ENCODE results near the gene OTOL1.

The OTOL1 gene

DNA sequence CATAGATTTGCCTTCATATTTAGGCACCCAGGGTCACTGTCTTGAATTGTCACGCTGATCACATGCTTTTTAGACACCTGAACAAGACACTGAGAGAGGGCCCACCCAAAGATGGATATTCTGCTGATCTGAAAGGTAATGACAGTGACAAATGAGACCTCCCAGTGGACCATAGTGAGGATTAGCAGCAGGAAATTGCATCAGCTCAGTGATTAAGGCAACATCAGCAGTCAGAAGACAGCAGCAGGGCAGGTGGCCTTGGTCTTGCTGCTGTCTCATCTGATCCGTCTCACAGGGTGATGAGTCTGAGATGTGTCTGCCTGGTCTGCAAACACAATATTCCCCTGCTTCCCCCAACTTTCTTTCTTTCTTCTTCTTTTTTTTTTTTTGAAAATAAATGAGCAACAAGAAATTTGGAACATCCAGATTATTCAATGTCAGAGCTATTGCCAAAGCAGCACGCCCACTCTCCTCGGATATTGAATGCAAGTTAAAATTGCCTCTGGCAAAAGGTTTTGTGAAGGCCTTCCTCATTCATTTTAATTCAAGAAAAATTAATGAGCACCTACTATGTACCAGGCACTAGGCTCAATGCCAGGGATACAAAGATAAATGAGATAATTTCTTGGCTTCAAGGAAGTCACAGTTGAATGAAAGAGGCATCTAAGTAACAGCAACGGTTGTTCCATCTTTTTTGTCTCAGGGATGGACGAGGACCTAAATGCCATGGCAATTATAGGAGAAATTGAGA lies 14.1 kb downstream of the OTOL1 start:
- no peak for TF ChIP-seq POLR2A (IDR thresholded peaks at IDR 0.05; ENCODE audit: extremely low read depth, insufficient read length)
- no peak for TF ChIP-seq MYC (IDR thresholded peaks at IDR 0.05; ENCODE audit: low read depth, low read length)
- TF ChIP-seq, protein P1, sequence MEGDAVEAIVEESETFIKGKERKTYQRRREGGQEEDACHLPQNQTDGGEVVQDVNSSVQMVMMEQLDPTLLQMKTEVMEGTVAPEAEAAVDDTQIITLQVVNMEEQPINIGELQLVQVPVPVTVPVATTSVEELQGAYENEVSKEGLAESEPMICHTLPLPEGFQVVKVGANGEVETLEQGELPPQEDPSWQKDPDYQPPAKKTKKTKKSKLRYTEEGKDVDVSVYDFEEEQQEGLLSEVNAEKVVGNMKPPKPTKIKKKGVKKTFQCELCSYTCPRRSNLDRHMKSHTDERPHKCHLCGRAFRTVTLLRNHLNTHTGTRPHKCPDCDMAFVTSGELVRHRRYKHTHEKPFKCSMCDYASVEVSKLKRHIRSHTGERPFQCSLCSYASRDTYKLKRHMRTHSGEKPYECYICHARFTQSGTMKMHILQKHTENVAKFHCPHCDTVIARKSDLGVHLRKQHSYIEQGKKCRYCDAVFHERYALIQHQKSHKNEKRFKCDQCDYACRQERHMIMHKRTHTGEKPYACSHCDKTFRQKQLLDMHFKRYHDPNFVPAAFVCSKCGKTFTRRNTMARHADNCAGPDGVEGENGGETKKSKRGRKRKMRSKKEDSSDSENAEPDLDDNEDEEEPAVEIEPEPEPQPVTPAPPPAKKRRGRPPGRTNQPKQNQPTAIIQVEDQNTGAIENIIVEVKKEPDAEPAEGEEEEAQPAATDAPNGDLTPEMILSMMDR (IDR thresholded peaks at IDR 0.05; ENCODE audit: low read depth, low read length), result no peak
- TF ChIP-seq MAX (IDR thresholded peaks at IDR 0.05; ENCODE audit: low read depth, low read length), result no peak
- no peak overlapping the region for H3K4me3 ChIP-seq (ENCODE audit: low read depth, low read length)
- peak; percentile 8 for DNase-seq (ENCODE audit: low read depth)

DNA sequence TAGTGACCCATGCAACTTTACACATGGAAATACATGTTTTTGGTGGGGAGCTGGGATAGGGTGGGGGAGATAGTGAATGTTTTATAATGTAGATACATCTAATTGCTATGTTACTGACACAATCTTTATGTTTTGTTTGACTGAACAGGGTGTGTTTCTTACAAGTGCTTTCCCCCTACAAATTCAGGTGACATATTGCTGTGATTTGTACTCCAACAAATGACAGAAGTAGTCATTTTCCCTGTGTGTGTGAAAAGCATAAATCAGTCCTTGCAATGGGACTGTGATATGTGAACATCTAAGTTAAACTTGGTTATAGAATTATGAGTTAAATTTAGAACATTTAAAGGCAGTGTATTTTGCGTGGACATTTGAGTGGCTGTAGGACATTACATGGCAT lies 27.3 kb downstream of the OTOL1 start:
- TF ChIP-seq, protein P1 (IDR thresholded peaks at IDR 0.05; ENCODE audit: low read depth, low read length), result no peak
- TF ChIP-seq MAX (IDR thresholded peaks at IDR 0.05; ENCODE audit: low read depth, low read length) (no peak), POLR2A (IDR thresholded peaks at IDR 0.05; ENCODE audit: extremely low read depth, insufficient read length) (no peak), MYC (IDR thresholded peaks at IDR 0.05; ENCODE audit: low read depth, low read length) (no peak)
- no peak for DNase-seq (ENCODE audit: low read depth)
- no peak overlapping the region for H3K4me3 ChIP-seq (ENCODE audit: low read depth, low read length)

GRCh38 chr3:161531930-161532329 lies 35.3 kb downstream of the OTOL1 start:
- no peak for DNase-seq (ENCODE audit: low read depth)

DNA sequence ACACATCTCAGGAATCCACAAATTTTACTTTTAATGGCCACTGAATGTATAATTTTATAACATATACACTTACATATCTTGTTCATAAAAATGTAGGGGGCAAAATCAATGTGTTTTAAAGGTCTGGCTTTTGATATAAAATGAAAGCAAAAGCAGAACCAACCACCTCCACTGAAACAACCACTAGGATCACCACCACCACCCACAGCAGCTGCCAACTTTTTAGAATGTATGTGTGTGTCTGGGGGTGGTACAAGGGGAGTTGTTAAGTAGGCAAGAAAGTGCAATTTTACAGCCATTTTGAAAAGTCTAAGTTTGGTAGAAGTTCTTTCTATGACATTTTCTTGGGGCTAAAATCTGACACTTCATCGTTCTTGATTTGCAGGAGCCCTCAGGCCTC lies 44.0 kb downstream of the OTOL1 start:
- H3K4me3 ChIP-seq (ENCODE audit: low read depth, low read length), result no peak overlapping the region
- DNase-seq (ENCODE audit: low read depth), result no peak
- TF ChIP-seq, protein P1 (IDR thresholded peaks at IDR 0.05; ENCODE audit: low read depth, low read length), result no peak
- no peak for TF ChIP-seq POLR2A (IDR thresholded peaks at IDR 0.05; ENCODE audit: extremely low read depth, insufficient read length)
- no peak for TF ChIP-seq MAX (IDR thresholded peaks at IDR 0.05; ENCODE audit: low read depth, low read length)
- no peak for TF ChIP-seq MYC (IDR thresholded peaks at IDR 0.05; ENCODE audit: low read depth, low read length)

More at GRCh38 chr3:161531930-161532329, 35.3 kb downstream of the OTOL1 start:
- TF ChIP-seq MAX (IDR thresholded peaks at IDR 0.05; ENCODE audit: low read depth, low read length), result no peak
- TF ChIP-seq, protein P1 (IDR thresholded peaks at IDR 0.05; ENCODE audit: low read depth, low read length), result no peak
- TF ChIP-seq POLR2A (IDR thresholded peaks at IDR 0.05; ENCODE audit: extremely low read depth, insufficient read length), result no peak
- no peak for TF ChIP-seq MYC (IDR thresholded peaks at IDR 0.05; ENCODE audit: low read depth, low read length)
- H3K4me3 ChIP-seq (ENCODE audit: low read depth, low read length), result no peak overlapping the region

DNA sequence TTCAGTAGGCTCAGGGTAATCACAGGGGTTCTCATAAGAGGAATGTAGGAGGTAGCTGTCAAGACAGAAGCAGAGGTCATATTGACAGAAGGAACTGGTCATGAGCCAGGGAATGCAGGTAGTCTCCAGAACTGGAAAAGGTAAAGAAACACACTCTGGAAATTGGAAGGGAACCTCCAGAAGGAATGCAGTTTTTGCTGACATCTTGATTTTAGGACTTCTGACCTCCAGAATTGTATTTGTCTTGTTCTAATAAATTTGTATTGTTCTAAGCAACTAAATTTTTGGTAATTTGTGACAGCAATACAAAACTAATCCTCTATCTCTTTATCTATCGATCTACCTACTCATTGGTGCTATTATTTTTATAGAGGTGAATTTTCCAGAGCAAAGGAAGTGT lies 49.2 kb downstream of the OTOL1 start:
- TF ChIP-seq, protein P1 (IDR thresholded peaks at IDR 0.05; ENCODE audit: low read depth, low read length), result no peak
- TF ChIP-seq POLR2A (IDR thresholded peaks at IDR 0.05; ENCODE audit: extremely low read depth, insufficient read length), result no peak
- TF ChIP-seq MYC (IDR thresholded peaks at IDR 0.05; ENCODE audit: low read depth, low read length), result no peak
- TF ChIP-seq MAX (IDR thresholded peaks at IDR 0.05; ENCODE audit: low read depth, low read length), result no peak
- H3K4me3 ChIP-seq (ENCODE audit: low read depth, low read length), result no peak overlapping the region
- no peak for DNase-seq (ENCODE audit: low read depth)
